ENCODE measurements around the gene STX18.

DNA sequence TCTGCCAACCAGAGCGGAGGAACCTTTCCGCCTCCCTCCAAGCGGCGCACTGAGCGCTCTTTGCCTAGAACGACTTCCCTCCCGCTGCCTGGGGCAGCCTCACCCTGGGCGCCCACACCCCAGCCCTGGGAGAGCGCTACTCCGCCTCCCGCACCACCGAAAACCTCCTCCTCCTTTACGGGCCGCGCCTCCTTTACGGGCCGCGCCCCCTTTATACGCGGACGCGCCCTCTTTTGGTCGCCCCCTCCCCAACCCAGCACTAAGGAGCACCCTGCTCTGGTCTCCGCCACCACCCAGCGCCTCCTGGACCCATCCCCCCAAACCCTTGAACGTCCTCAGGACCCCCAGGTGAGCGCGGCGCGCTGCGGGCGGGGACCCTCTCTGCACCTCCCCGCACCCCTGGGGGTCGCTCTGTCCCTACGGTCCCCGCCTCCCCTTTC lies 155.5 kb downstream of the STX18 start:
- TF ChIP-seq, protein P1, sequence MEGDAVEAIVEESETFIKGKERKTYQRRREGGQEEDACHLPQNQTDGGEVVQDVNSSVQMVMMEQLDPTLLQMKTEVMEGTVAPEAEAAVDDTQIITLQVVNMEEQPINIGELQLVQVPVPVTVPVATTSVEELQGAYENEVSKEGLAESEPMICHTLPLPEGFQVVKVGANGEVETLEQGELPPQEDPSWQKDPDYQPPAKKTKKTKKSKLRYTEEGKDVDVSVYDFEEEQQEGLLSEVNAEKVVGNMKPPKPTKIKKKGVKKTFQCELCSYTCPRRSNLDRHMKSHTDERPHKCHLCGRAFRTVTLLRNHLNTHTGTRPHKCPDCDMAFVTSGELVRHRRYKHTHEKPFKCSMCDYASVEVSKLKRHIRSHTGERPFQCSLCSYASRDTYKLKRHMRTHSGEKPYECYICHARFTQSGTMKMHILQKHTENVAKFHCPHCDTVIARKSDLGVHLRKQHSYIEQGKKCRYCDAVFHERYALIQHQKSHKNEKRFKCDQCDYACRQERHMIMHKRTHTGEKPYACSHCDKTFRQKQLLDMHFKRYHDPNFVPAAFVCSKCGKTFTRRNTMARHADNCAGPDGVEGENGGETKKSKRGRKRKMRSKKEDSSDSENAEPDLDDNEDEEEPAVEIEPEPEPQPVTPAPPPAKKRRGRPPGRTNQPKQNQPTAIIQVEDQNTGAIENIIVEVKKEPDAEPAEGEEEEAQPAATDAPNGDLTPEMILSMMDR (IDR thresholded peaks at IDR 0.05 in 2 of 3, conservative IDR thresholded peaks at IDR 0.05 in 1 of 3; ENCODE audit: borderline replicate concordance in 1 of 3, insufficient read depth in 1 of 3, low read depth in 2 of 3, low read length in 2 of 3): no peak
- no peak for TF ChIP-seq POLR2A (IDR thresholded peaks at IDR 0.05; ENCODE audit: borderline replicate concordance, extremely low read depth, insufficient read depth, insufficient read length)
- TF ChIP-seq, protein P2, sequence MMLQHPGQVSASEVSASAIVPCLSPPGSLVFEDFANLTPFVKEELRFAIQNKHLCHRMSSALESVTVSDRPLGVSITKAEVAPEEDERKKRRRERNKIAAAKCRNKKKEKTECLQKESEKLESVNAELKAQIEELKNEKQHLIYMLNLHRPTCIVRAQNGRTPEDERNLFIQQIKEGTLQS (IDR thresholded peaks at IDR 0.05): no peak
- TF ChIP-seq EZH2 (IDR thresholded peaks at IDR 0.05): no peak
- TF ChIP-seq POLR2AphosphoS5 (IDR thresholded peaks at IDR 0.05; ENCODE audit: low read depth, low read length): no peak
- no peak for TF ChIP-seq EZH2phosphoT487 (IDR thresholded peaks at IDR 0.05; ENCODE audit: borderline replicate concordance)
- no peak for TF ChIP-seq CEBPB (IDR thresholded peaks at IDR 0.05; ENCODE audit: low read depth)
- TF ChIP-seq MAX (IDR thresholded peaks at IDR 0.05): no peak
- TF ChIP-seq TCF7L2 (IDR thresholded peaks at IDR 0.05; ENCODE audit: borderline replicate concordance, extremely low read depth, insufficient read depth, insufficient read length): no peak
- TF ChIP-seq ELF1 (IDR thresholded peaks at IDR 0.05; ENCODE audit: borderline replicate concordance, low read depth): no peak
- no peak for TF ChIP-seq REST (IDR thresholded peaks at IDR 0.05; ENCODE audit: low read depth)
